Measurements from ENCODE around the gene VWDE. TPM values are rescaled to one million over a fixed set of nuclear protein-coding genes. Genes with fewer than 3 reads are reported as not detected.
A peak's percentile ranks its signal among the peaks of the same experiment; 100 is the strongest.
"Not testable (repeated sequence)": the region's sequence is repeated elsewhere in the genome, so short reads cannot be mapped to it uniquely, and the experiment has no call there.

Gene VWDE
- total RNA-seq, 1 experiment from 2014 or later: 4.4 TPM

- no peak for DNase-seq (ENCODE audit: low read depth)
Observed at GRCh38 chr7:12401538-12402364, 1.9 kb downstream of the VWDE start.

GRCh38 chr7:12398186-12398585 is 5.5 kb downstream of the VWDE start:
- DNase-seq (ENCODE audit: low read depth): no peak

- peak; percentile 9 for DNase-seq (ENCODE audit: low read depth)
Observed at GRCh38 chr7:12397671-12398070, 6.0 kb downstream of the VWDE start.

- not testable (repeated sequence) for DNase-seq (ENCODE audit: low read depth)
Observed at GRCh38 chr7:12396670-12397069, 7.0 kb downstream of the VWDE start.

- DNase-seq (ENCODE audit: low read depth): no peak
Observed at GRCh38 chr7:12391922-12392615, 11.6 kb downstream of the VWDE start.

- DNase-seq (ENCODE audit: low read depth): peak; percentile 74
Observed at GRCh38 chr7:12389089-12389700, 14.5 kb downstream of the VWDE start.

GRCh38 chr7:12386313-12386740 is 17.3 kb downstream of the VWDE start:
- no peak for DNase-seq (ENCODE audit: low read depth)

- no peak for DNase-seq (ENCODE audit: low read depth)
Observed at GRCh38 chr7:12385364-12385786, 18.3 kb downstream of the VWDE start.

- no peak for DNase-seq (ENCODE audit: low read depth)
Observed at GRCh38 chr7:12383377-12383776, 20.3 kb downstream of the VWDE start.

GRCh38 chr7:12378389-12378788 is 25.3 kb downstream of the VWDE start:
- no peak for DNase-seq (ENCODE audit: low read depth)

- DNase-seq (ENCODE audit: low read depth): no peak
Observed at GRCh38 chr7:12377406-12377805, 26.3 kb downstream of the VWDE start.

- no peak for DNase-seq (ENCODE audit: low read depth)
Observed at GRCh38 chr7:12373580-12374263, 29.9 kb downstream of the VWDE start.

- no peak for DNase-seq (ENCODE audit: low read depth)
Observed at GRCh38 chr7:12370249-12370648, 33.4 kb downstream of the VWDE start.

- no peak for DNase-seq (ENCODE audit: low read depth)
Observed at GRCh38 chr7:12369756-12370155, 33.9 kb downstream of the VWDE start.

- DNase-seq (ENCODE audit: low read depth): no peak
Observed at GRCh38 chr7:12369072-12369471, 34.6 kb downstream of the VWDE start.

- no peak for DNase-seq (ENCODE audit: low read depth)
Observed at GRCh38 chr7:12360948-12361347, 42.7 kb downstream of the VWDE start.

- DNase-seq (ENCODE audit: low read depth): no peak
Observed at GRCh38 chr7:12358694-12359093, 45.0 kb downstream of the VWDE start.

- no peak for DNase-seq (ENCODE audit: low read depth)
Observed at GRCh38 chr7:12357508-12357907, 46.2 kb downstream of the VWDE start.

GRCh38 chr7:12351843-12352242 is 51.8 kb downstream of the VWDE start:
- no peak for DNase-seq (ENCODE audit: low read depth)

GRCh38 chr7:12350971-12351370 is 52.7 kb downstream of the VWDE start:
- DNase-seq (ENCODE audit: low read depth): no peak

- DNase-seq (ENCODE audit: low read depth): no peak
Observed at GRCh38 chr7:12337095-12337494, 66.6 kb downstream of the VWDE start.
